Ramos (cell line): ENCODE data around the gene SH3BP4.

Experiments used
- in situ Hi-C: fragments of 300-500 bp; cut with MboI; formaldehyde crosslinking; loops from one replicate; pipeline ENCODE4 v1.14.3; 2022; ENCODE audit warnings: low sequenced_read_pairs; ENCODE audit not compliant: unreplicated experiment

Gene SH3BP4

GRCh38 chr2:234994438-234995321 lies 42.9 kb downstream of the SH3BP4 start:
- in situ Hi-C loops: no loop called here

GRCh38 chr2:234995332-234996068 lies 43.7 kb downstream of the SH3BP4 start:
- in situ Hi-C loops: no loop called here

DNA sequence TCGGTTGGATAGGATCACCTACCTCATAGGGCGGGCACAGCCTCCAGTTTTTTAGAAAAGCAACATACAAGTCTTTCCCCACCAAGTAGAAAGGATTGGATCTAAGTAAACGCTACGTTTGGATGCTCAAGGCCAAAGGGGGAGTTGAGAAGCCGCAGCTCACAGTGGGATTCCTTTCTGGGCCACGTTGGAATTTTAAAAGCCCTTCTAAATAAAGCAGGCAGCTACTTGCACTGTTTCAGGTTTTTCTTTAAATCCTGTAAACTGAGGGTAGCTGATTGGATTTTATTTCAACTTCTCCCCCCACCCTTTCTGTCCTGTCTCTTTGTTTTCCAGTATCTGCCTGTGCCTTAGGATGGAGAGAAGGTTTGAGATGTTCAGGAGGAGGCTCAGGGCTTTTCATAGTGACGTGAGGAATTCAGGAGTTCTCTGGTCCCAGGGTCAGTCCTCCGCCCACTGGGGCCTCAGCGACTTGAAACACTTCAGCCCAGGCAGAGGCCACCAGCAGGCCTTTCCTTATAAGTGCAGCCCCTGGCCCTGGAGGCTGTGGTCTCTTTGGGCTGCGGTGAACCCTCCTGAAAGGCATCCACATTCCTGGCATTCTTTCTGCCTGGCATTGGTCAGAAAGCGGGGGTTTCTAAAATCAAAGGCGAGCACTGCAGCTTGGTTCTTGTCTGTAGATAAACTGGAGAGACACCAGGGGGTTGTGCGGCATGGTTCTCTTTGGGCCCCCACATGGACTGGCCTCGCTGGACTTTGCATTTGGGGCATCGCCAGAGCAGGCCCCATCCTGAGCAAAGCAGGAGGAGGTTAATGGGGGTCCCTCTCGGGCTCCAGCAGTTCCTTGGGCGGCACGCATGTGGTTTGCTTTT lies 44.5 kb downstream of the SH3BP4 start:
- in situ Hi-C loops: no loop called here

- in situ Hi-C loops: no loop called here
Measured at GRCh38 chr2:234996941-234997270, 45.1 kb downstream of the SH3BP4 start.

GRCh38 chr2:234997389-234997788 lies 45.6 kb downstream of the SH3BP4 start:
- in situ Hi-C loops: no loop called here

- in situ Hi-C loops: no loop called here
Measured at GRCh38 chr2:234998404-234999211, 46.8 kb downstream of the SH3BP4 start.

- in situ Hi-C loops: no loop called here
Measured at GRCh38 chr2:234999740-235000425, 48.1 kb downstream of the SH3BP4 start.

GRCh38 chr2:235000426-235001236 lies 48.8 kb downstream of the SH3BP4 start:
- in situ Hi-C loops: no loop called here

GRCh38 chr2:235001237-235002133 lies 49.7 kb downstream of the SH3BP4 start:
- in situ Hi-C loops: no loop called here

DNA sequence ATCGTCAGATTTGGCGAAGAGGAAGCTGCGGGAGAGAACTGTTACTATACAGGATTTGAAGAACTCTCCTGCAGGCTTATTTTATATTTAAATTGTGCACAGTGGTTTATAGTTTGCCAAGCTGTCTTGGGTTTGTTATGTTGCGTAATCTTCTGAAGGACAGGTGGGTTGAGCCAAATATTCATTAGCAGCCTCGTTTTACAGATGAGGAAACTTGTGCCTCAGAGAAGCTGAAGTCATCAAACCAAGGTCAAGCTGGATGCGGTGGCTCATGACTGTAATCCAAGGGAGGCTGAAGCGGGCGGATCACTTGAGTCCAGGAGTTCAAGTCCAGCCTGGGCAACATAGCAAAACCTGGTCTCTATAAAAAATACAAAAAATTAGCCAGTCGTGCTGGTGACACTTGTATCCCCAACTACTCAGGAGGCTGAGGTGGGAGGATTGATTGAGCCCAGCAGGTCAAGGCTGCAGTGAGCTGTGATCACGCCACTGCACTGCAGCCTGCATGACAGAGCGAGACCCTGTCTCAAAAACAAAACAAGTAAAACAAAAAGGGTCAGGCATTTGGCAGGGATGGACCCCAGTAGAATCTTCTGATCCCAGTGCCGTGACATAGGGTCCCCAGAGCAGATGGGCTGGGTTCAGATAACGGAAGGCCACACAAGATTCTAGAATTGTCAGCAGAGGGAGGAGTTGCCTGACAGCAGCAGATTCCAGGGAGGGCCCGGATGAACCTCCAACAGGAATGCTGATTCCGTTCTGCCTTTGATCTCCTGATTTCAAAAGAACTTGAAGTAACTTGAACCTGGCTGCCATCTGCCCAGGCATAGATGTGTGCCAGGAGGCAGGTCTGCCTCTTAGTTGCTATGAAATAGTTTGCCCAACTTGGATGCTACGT lies 50.6 kb downstream of the SH3BP4 start:
- in situ Hi-C loops: no loop called here

DNA sequence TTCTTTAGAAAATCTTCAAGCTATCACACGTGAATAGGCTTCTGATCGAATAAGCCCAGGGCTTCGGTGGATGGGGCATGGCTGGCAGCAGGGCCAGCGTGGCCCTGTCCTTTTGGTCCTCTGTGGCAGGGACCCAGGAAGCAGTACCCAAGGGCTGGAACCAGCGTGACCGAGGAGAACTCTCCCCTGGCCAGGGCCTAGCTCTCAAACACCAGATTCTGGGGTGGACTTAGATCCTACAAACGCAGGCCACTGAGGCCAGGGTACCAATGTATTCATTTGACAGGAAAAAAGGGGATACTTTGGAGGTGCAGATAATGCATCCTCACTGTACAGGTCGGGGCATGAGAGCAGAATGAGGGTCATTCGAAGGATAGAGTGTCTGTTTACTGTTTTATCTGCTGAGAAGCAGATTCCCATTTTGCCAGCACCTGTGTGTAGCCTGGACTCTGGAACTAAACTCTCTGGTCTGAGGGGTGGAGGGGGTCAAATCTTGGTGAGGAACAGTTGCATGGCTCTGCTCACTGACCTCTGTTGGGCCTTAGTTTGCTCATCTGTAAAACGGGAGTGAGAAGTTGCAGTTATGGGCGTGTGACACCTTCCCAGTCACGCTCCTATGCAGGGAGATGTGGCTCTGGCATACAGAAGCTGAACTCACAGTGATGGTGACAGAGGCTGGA lies 51.4 kb downstream of the SH3BP4 start:
- in situ Hi-C loops: no loop called here

- in situ Hi-C loops: no loop called here
Measured at GRCh38 chr2:235004329-235004903, 52.6 kb downstream of the SH3BP4 start.

DNA sequence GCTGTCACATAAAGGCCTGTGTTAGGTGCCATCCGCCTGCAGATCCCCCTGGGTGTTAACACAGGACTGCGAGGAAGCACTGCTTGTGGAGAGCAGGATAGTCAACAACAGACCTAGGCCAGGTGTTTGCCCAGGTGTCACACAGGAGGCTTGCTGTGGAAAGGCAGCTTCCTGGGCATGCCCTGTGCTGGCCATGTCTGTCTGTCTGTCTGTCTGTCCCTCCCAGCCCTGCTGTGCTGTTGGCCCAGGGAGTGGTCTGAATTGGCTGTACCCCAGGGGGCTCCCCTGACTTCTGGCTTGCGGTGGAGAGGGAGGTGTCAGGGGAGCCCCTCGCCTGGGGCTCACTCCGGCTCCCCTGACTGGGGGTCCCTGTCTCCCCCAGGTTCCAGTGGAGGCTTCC lies 53.2 kb downstream of the SH3BP4 start:
- in situ Hi-C loops: no loop called here

- in situ Hi-C loops: no loop called here
Measured at GRCh38 chr2:235005603-235006259, 53.9 kb downstream of the SH3BP4 start.

GRCh38 chr2:235006461-235006860 lies 54.6 kb downstream of the SH3BP4 start:
- in situ Hi-C loops: no loop called here
